OCI-LY1 (cell line): Measurements from ENCODE around the gene COL3A1.
A peak's percentile ranks its signal among the peaks of the same experiment; 100 is the strongest.

Experiments used
- H2AFZ ChIP-seq: fragments of 200-600 bp; sonication (generic), shearing (Covaris generic); 2 replicates; pipeline ENCODE4 v1.6.0; 2014; ENCODE audit warnings: antibody characterized with exemption, mild to moderate bottlenecking, low read length
- H3F3A ChIP-seq: fragments of 200-600 bp; sonication (generic), shearing (Covaris generic); 2 replicates; pipeline ENCODE4 v1.6.0; 2014; ENCODE audit warnings: mild to moderate bottlenecking, antibody characterized with exemption, low read length, moderate library complexity; ENCODE audit not compliant: insufficient read depth
- H3K27ac ChIP-seq: fragments of 200-600 bp; sonication (generic); 2 replicates; pipeline ENCODE4 v1.5.1; 2014; ENCODE audit warnings: low read length, mixed run types, mild to moderate bottlenecking, low read depth; ENCODE audit not compliant: poor library complexity, severe bottlenecking
- H3K27me3 ChIP-seq: fragments of 200-600 bp; sonication (generic); 2 replicates; pipeline ENCODE4 v1.6.0; 2014; ENCODE audit warnings: antibody characterized with exemption, mild to moderate bottlenecking, low read length, moderate library complexity; ENCODE audit not compliant: insufficient read depth
- H3K36me3 ChIP-seq: fragments of 200-600 bp; sonication (generic); 2 replicates; pipeline ENCODE4 v1.6.1; 2014; ENCODE audit warnings: mild to moderate bottlenecking, antibody characterized with exemption, low read length, moderate library complexity, mixed read lengths; ENCODE audit not compliant: insufficient read depth
- H3K4me1 ChIP-seq: fragments of 200-600 bp; sonication (generic); 2 replicates; pipeline ENCODE4 v1.5.1; 2014; ENCODE audit warnings: mild to moderate bottlenecking, low read length, moderate library complexity; ENCODE audit not compliant: insufficient read depth, severe bottlenecking
- H3K4me2 ChIP-seq: fragments of 200-600 bp; sonication (generic), shearing (Covaris generic); 2 replicates; pipeline ENCODE4 v1.6.1; 2014; ENCODE audit warnings: low read length
- H3K4me3 ChIP-seq: fragments of 200-600 bp; sonication (generic); 2 replicates; pipeline ENCODE4 v1.5.1; 2014; ENCODE audit warnings: low read length, low read depth, mild to moderate bottlenecking, mixed read lengths; ENCODE audit not compliant: poor library complexity, severe bottlenecking
- H3K79me2 ChIP-seq: fragments of 200-600 bp; shearing (Covaris generic); 2 replicates; pipeline ENCODE4 v1.6.1; 2016; ENCODE audit warnings: mixed run types, low read length, mixed read lengths; ENCODE audit not compliant: insufficient read depth
- H3K9ac ChIP-seq: fragments of 200-600 bp; sonication (generic), shearing (Covaris generic); 2 replicates; pipeline ENCODE4 v1.6.1; 2014; ENCODE audit warnings: mild to moderate bottlenecking, low read length, mixed read lengths
- H3K9me2 ChIP-seq: fragments of 200-600 bp; sonication (generic), shearing (Covaris generic); 2 replicates; pipeline ENCODE4 v1.6.1; 2014; ENCODE audit warnings: low read depth, mild to moderate bottlenecking, low read length, mixed read lengths
- H3K9me3 ChIP-seq: fragments of 200-600 bp; shearing (Covaris generic); 2 replicates; pipeline ENCODE4 v1.6.1; 2014; ENCODE audit warnings: low read length, mixed read lengths
- H4K20me1 ChIP-seq: fragments of 200-600 bp; sonication (generic), shearing (Covaris generic); 2 replicates; pipeline ENCODE4 v1.6.0; 2016; ENCODE audit warnings: mild to moderate bottlenecking, low read length; ENCODE audit not compliant: insufficient read depth
- CTCF ChIP-seq: fragments of 200-600 bp; sonication (generic), shearing (Covaris generic); IDR thresholded peaks from 2 replicates; pipeline ENCODE4 v1.5.1; 2017; ENCODE audit warnings: mild to moderate bottlenecking, antibody characterized with exemption, low read length, moderate library complexity, mixed read lengths
- EZH2 ChIP-seq: fragments of 200-600 bp; sonication (generic), shearing (Covaris generic); IDR thresholded peaks from 2 replicates; pipeline ENCODE4 v1.8.0; 2017; ENCODE audit warnings: borderline replicate concordance, mixed run types, mild to moderate bottlenecking, antibody characterized with exemption, low read length, moderate library complexity, mixed read lengths

The COL3A1 gene

GRCh38 chr2:188978291-188979081 lies 4.3 kb downstream of the COL3A1 start:
- Histone ChIP-seq H3K9me2 (no peaks in the 10 kb centered on the region), H3K9me3 (no peaks in the 10 kb centered on the region), H4K20me1 (no peaks in the 10 kb centered on the region), H3K79me2 (no peaks in the 10 kb centered on the region), H3F3A (no peaks in the 10 kb centered on the region), H3K4me2 (peak overlapping the region; percentile 62), H3K4me3 (peak overlapping the region; percentile 16), H3K9ac (peak overlapping the region; percentile 64), H3K4me1 (peaks cover 75% of the 10 kb centered on the region), H2AFZ (peak overlapping the region; percentile 43; the same call in 1 of the 2 replicates), H3K36me3 (no peaks in the 10 kb centered on the region), H3K27ac (peak overlapping the region; percentile 98), H3K27me3 (no peaks in the 10 kb centered on the region)
- no peak for TF ChIP-seq EZH2
- peak; percentile 54 for TF ChIP-seq CTCF

GRCh38 chr2:188979187-188980114 lies 5.3 kb downstream of the COL3A1 start:
- no peaks in the 10 kb centered on the region for H3K36me3 ChIP-seq
- peak overlapping the region; percentile 62 for H3K4me2 ChIP-seq
- H3K9me2 ChIP-seq: no peaks in the 10 kb centered on the region
- no peaks in the 10 kb centered on the region for H4K20me1 ChIP-seq
- H3F3A ChIP-seq: no peaks in the 10 kb centered on the region
- H3K9me3 ChIP-seq: no peaks in the 10 kb centered on the region
- H3K27me3 ChIP-seq: no peaks in the 10 kb centered on the region
- peak overlapping the region; percentile 43; the same call in 1 of the 2 replicates for H2AFZ ChIP-seq
- H3K79me2 ChIP-seq: no peaks in the 10 kb centered on the region
- H3K4me3 ChIP-seq: peak overlapping the region; percentile 16
- peak overlapping the region; percentile 98 for H3K27ac ChIP-seq
- H3K9ac ChIP-seq: peak overlapping the region; percentile 64
- TF ChIP-seq CTCF (no peak), EZH2 (no peak)
- H3K4me1 ChIP-seq: peaks cover 70% of the 10 kb centered on the region

GRCh38 chr2:188983427-188984064 lies 9.4 kb downstream of the COL3A1 start:
- Histone ChIP-seq H3F3A (no peaks in the 10 kb centered on the region), H3K9me3 (no peaks in the 10 kb centered on the region), H3K36me3 (no peaks in the 10 kb centered on the region), H4K20me1 (no peaks in the 10 kb centered on the region), H3K9me2 (no peaks in the 10 kb centered on the region), H3K27ac (no peak overlapping the region), H2AFZ (no peak overlapping the region), H3K4me1 (peaks cover 30% of the 10 kb centered on the region), H3K79me2 (no peaks in the 10 kb centered on the region), H3K4me2 (no peak overlapping the region), H3K9ac (no peak overlapping the region), H3K27me3 (no peaks in the 10 kb centered on the region), H3K4me3 (no peak overlapping the region)
- TF ChIP-seq EZH2 (no peak), CTCF (peak; percentile 47; the same call in 1 of the 2 replicates)
